GM19395 (cell line): ENCODE results near the gene SPOUT1.
"Not testable (repeated sequence)": the region's sequence is repeated elsewhere in the genome, so short reads cannot be mapped to it uniquely, and the experiment has no call there.

ENCODE experiments used
- ATAC-seq: cut with Tn5 transposase; IDR thresholded peaks from one replicate; pipeline ENCODE4 v1.9.1; 2021; ENCODE audit warnings: mild to moderate bottlenecking, moderate library complexity; ENCODE audit not compliant: unreplicated experiment

The SPOUT1 gene

DNA sequence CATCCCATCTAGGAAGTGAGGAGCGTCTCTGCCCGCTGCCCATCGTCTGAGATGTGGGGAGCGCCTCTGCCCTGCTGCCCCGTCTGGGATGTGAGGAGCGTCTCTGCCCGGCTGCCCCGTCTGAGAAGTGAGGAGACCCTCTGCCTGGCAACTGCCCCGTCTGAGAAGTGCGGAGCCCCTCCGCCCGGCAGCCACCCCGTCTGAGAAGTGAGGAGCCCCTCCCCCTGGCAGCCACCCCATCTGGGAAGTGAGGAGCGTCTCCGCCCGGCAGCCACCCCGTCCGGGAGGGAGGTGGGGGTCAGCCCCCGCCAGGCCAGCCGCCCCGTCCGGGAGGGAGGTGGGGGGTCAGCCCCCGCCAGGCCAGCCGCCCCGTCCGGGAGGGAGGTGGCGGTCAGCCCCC lies 49.5 kb downstream of the SPOUT1 start:
- ATAC-seq, result not testable (repeated sequence)

DNA sequence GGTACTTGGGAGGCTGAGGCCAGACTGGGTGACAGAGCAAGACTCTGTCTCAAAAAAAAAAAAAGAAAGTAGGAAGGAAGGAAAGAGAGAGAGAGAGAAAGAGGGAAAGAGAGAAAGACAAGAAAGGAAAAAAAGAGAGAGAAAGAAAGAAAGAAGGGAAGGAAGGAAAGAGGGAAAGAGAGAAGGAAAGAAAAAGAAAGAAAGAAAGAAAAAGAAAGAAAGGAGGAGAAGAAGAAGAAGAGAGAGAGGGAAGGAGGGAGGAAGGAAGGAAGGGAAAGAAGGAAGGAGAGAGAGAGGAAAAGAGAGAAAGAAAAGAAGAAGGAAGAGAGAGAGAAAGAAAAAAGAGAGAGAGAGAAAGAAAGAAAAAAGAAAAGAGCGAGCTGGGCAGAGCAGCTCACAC lies 54.8 kb downstream of the SPOUT1 start:
- ATAC-seq, result no peak

DNA sequence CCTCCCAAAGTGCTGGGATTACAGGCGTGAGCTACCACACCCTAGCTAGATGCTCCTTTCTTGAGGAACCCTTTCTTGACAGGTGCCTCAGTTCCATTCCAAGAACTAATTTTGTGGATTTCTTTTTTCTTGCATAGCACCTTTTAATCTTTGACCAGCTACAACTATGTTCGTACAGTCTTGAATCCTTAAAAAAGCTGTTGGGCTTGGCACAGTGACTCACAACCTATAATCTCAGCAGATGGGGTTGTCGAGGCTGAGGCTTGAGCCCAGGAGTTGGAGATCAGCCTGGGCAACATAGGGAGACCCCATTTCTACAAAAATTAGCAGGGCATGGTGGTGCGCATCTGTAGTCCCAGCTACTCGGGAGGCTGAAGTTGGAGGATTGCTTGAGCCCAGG lies 56.5 kb downstream of the SPOUT1 start:
- no peak for ATAC-seq

DNA sequence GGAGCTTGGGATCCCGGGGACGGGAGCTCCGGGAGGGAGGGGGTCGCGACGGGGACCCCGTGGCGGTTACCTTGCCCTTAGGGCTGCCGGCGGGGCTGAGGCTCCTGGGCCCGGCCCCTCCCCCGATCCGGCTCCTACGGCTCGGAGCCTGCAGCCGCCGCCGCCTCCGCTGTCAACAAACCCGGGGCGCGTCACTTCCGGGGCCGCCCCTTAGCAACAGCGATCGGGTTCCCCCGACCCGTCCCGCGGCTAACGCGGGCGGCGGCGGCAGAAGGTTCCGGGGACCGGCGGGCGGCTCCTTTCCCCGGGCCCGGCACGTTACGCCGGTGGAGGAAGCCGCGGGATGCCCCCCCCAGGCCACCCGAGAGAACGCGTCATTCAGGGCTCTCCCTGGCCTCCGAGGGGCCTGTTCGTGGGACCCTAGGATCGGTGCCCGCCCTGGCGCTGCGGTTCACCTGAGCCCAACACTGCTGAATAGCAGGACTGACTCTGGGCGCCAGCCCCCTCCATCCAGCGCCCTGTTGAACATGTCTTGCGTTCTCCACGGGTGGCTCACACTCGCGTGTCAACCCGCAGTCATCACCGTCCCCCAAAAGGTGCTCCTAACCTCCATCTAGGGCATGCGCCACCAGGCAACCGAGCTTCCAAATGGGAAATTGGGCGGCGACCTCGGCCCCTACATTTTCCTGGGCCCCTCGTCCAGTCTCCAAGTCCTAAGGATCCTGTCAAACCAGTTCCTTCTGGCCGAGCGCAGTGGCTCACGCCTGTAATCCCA lies 57.7 kb downstream of the SPOUT1 start, which contains the start of gene ZER1:
ZER1 (minus strand) TSS at position 183 of the 775 bp plus-strand sequence. CDS start 16,362 bp downstream, outside the sequence.
- peak; percentile 92 for ATAC-seq

DNA sequence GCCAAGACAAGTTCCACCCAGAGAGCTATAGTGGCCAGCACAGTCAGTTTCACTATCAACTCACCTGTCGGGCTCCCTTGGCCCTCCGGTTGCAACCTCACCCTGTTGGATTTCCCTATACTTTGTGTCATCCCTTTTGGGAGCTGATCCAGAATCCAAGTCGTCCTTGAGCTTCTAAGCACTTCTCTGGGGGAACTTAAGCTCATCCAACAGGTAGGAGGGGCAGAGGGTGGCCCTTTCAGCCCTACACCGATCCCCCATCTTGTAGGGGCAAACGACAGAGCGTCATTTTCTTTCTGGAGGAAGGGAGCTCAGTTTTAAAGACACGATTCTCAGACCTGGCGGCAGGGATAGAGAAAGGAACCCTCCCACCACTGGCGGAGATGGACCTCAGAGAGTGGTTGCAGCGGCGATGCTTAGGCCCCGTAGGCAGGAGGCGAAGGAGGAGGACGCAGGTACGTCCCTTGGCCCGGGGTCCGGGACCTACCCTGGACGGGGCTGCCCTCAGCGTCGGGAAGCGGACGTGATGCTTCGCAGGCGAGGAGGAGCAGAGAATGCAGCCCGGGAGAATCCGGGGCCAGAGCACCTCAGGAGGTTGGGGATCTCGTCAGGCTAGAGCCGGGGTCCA lies 58.4 kb downstream of the SPOUT1 start:
- peak; percentile 34 for ATAC-seq

DNA sequence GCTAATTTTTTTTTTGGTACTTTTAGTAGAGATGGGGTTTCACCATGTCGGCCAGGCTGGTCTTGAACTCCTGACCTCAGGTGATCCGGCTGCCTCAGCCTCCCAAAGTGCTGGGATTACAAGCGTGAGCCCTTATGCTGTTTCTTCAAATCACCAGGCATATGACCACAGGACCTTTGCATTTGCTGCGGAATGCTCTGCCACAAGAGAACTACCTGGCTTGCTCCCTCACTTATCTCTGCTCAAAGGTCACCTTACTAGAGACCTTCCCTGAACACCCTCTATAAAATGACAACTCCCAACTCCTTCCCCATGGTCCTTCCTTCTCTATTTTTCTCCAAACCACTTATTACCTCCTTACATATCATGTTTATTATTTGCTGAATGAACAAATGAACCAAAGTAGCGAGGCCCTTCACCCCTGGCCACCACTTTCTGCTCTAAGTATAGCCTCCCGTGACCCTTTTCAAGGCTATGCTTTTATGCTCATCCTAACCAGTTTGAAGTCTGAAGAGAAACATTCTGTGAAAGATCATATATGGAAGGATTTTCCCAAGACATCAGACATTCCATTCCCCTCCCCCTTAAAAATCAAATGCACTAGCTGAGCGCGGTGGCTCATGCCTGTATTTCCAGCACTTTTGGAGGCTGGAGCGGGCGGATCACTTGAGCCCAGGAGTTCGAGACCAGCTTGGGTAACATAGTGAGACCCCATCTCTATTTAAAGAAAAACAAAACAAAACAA lies 59.1 kb downstream of the SPOUT1 start:
- ATAC-seq, result no peak
